Activated T-cell treated with anti-CD3 and anti-CD28 coated beads, Interleukin-2, amount 50 U/mL, for 72 hours (primary cell): ENCODE data around the gene NKX2-2. TPM values are rescaled to one million over a fixed set of nuclear protein-coding genes. Genes with fewer than 3 reads are reported as not detected.
"Not testable (repeated sequence)": the region's sequence is repeated elsewhere in the genome, so short reads cannot be mapped to it uniquely, and the experiment has no call there.

Experiments used
- ATAC-seq, 2 donors: fragments of 150-1000 bp; cut with Tn5 transposase; replicated peaks in 1 of 2; 2 replicates each; pipeline ENCODE4 v1.10.0; 2021; ENCODE audit warnings: moderate library complexity in 2 of 2, mild to moderate bottlenecking in 1 of 2
- DNase-seq, 2 donors: peaks; one replicate each; pipeline ENCODE4 v3.0.0; 2021 to 2022; ENCODE audit warnings: mixed read lengths in 1 of 2
- H3K27ac Mint-ChIP-seq: one replicate; pipeline ENCODE4 v1.8.0; 2022; ENCODE audit warnings: mild to moderate bottlenecking, moderate library complexity, mixed read lengths
- H3K27me3 Mint-ChIP-seq: one replicate; pipeline ENCODE4 v1.8.0; 2022; ENCODE audit warnings: low read depth, mixed read lengths
- H3K36me3 Mint-ChIP-seq, 2 donors: one replicate each; pipeline ENCODE4 v1.8.0; 2022; ENCODE audit warnings: mixed read lengths in 2 of 2, mild to moderate bottlenecking in 1 of 2; ENCODE audit not compliant: insufficient read depth in 2 of 2
- H3K4me1 Mint-ChIP-seq: one replicate; pipeline ENCODE4 v1.8.0; 2022; ENCODE audit warnings: low read depth, mixed read lengths
- H3K4me3 Mint-ChIP-seq, 2 donors: one replicate each; pipeline ENCODE4 v1.8.0; 2022; ENCODE audit warnings: mild to moderate bottlenecking in 2 of 2, mixed read lengths in 2 of 2, moderate library complexity in 2 of 2
- H3K9me3 Mint-ChIP-seq, 2 donors: one replicate each; pipeline ENCODE4 v1.8.0; 2022; ENCODE audit warnings: mixed read lengths in 2 of 2
- total RNA-seq, 2 donors: library from RNA; stranded (reverse); gene quantifications; one replicate each; pipeline ENCODE4 v1.2.3, GENCODE V29; 2022

NKX2-2 gene
- total RNA-seq, 2 donors from 2014 or later = not detected

GRCh38 chr20:21499641-21500040 lies 14.2 kb downstream of the NKX2-2 start:
- no peaks in the 10 kb centered on the region for H3K36me3 Mint-ChIP-seq
- ATAC-seq = no peak
- H3K27ac Mint-ChIP-seq = no peak overlapping the region
- no peaks in the 10 kb centered on the region for H3K9me3 Mint-ChIP-seq
- H3K4me1 Mint-ChIP-seq = peaks cover 9% of the 10 kb centered on the region
- no peak for DNase-seq
- no peak overlapping the region for H3K4me3 Mint-ChIP-seq
- peaks cover 48% of the 10 kb centered on the region for H3K27me3 Mint-ChIP-seq

GRCh38 chr20:21498635-21499034 lies 15.2 kb downstream of the NKX2-2 start:
- Mint-ChIP-seq H3K27ac (no peak overlapping the region), H3K27me3 (peaks cover 39% of the 10 kb centered on the region), H3K4me3 (no peak overlapping the region), H3K4me1 (peaks cover 4% of the 10 kb centered on the region), H3K36me3 (no peaks in the 10 kb centered on the region), H3K9me3 (no peaks in the 10 kb centered on the region)
- no peak for ATAC-seq
- DNase-seq = no peak

- H3K4me1 Mint-ChIP-seq = peaks cover under 1% of the 10 kb centered on the region
- H3K36me3 Mint-ChIP-seq = no peaks in the 10 kb centered on the region
- peaks cover 35% of the 10 kb centered on the region for H3K27me3 Mint-ChIP-seq
- no peak overlapping the region for H3K4me3 Mint-ChIP-seq
- no peaks in the 10 kb centered on the region for H3K9me3 Mint-ChIP-seq
- no peak for DNase-seq
- H3K27ac Mint-ChIP-seq = no peak overlapping the region
- no peak for ATAC-seq
These were observed 15.7 kb downstream of the NKX2-2 start for GRCh38 chr20:21498195-21498594.

GRCh38 chr20:21496452-21496851 lies 17.4 kb downstream of the NKX2-2 start:
- DNase-seq = no peak
- Mint-ChIP-seq H3K27me3 (peaks cover 46% of the 10 kb centered on the region), H3K9me3 (no peaks in the 10 kb centered on the region), H3K4me3 (no peak overlapping the region), H3K4me1 (no peaks in the 10 kb centered on the region), H3K27ac (no peak overlapping the region), H3K36me3 (no peaks in the 10 kb centered on the region)
- ATAC-seq = no peak

- Mint-ChIP-seq H3K4me1 (no peaks in the 10 kb centered on the region), H3K9me3 (no peaks in the 10 kb centered on the region), H3K27ac (no peak overlapping the region), H3K36me3 (no peaks in the 10 kb centered on the region), H3K27me3 (peaks cover 48% of the 10 kb centered on the region), H3K4me3 (no peak overlapping the region)
- ATAC-seq (no peak), DNase-seq (no peak)
These were observed 20.8 kb downstream of the NKX2-2 start for GRCh38 chr20:21493049-21493448.

- H3K4me3 Mint-ChIP-seq = no peak overlapping the region
- H3K27ac Mint-ChIP-seq = no peak overlapping the region
- no peaks in the 10 kb centered on the region for H3K4me1 Mint-ChIP-seq
- peaks cover 3 to 4% of the 10 kb centered on the region in 2 donors for H3K9me3 Mint-ChIP-seq
- DNase-seq (no peak), ATAC-seq (no peak)
- peaks cover 1 to 4% of the 10 kb centered on the region in 2 donors for H3K36me3 Mint-ChIP-seq
- peaks cover 47% of the 10 kb centered on the region for H3K27me3 Mint-ChIP-seq
These were observed 23.8 kb downstream of the NKX2-2 start for GRCh38 chr20:21490105-21490504.

- peaks cover 48% of the 10 kb centered on the region for H3K27me3 Mint-ChIP-seq
- not testable (repeated sequence) for DNase-seq, H3K27ac Mint-ChIP-seq, H3K4me3 Mint-ChIP-seq, H3K9me3 Mint-ChIP-seq, ATAC-seq, H3K36me3 Mint-ChIP-seq, H3K4me1 Mint-ChIP-seq
These were observed 33.7 kb downstream of the NKX2-2 start for GRCh38 chr20:21480144-21480543.

- no peak overlapping the region for H3K4me3 Mint-ChIP-seq
- ATAC-seq (peak; percentile 46 to 62), DNase-seq (peak; percentile 1)
- no peaks in the 10 kb centered on the region for H3K4me1 Mint-ChIP-seq
- peaks cover 0 to 2% of the 10 kb centered on the region in 2 donors for H3K36me3 Mint-ChIP-seq
- no peak overlapping the region for H3K27ac Mint-ChIP-seq
- peaks cover 0 to 7% of the 10 kb centered on the region in 2 donors for H3K9me3 Mint-ChIP-seq
- peaks cover 26% of the 10 kb centered on the region for H3K27me3 Mint-ChIP-seq
These were observed 48.1 kb downstream of the NKX2-2 start for GRCh38 chr20:21465799-21466198.

GRCh38 chr20:21464916-21465315 lies 48.9 kb downstream of the NKX2-2 start:
- peaks cover 0 to 7% of the 10 kb centered on the region in 2 donors for H3K9me3 Mint-ChIP-seq
- peaks cover 18% of the 10 kb centered on the region for H3K27me3 Mint-ChIP-seq
- H3K4me1 Mint-ChIP-seq = no peaks in the 10 kb centered on the region
- DNase-seq (no peak), ATAC-seq (no peak)
- H3K36me3 Mint-ChIP-seq = peaks cover 0 to 2% of the 10 kb centered on the region in 2 donors
- H3K27ac Mint-ChIP-seq = no peak overlapping the region
- H3K4me3 Mint-ChIP-seq = no peak overlapping the region

Other genes with a start within 250 kb of the NKX2-2 start
- gene XRN2, start 210.7 kb downstream of the NKX2-2 start, total RNA-seq = 10 to 100 TPM; 77.9 to 81.8 TPM
- gene NKX2-4, start 116.5 kb downstream of the NKX2-2 start, total RNA-seq = not detected
- gene PAX1, start 191.6 kb upstream of the NKX2-2 start, total RNA-seq = not detected